CD4-positive, alpha-beta memory T cell (primary cell): ENCODE results near the gene NLRP4. TPM values are rescaled to one million over a fixed set of nuclear protein-coding genes. Genes with fewer than 3 reads are reported as not detected.
"Not testable (repeated sequence)": the region's sequence is repeated elsewhere in the genome, so short reads cannot be mapped to it uniquely, and the experiment has no call there.

Experiments used
- CTCF ChIA-PET: fragments of 350-600 bp; sonication (Branson Sonifier 250); formaldehyde crosslinking; loops from one replicate; lab custom pipeline; 2021; ENCODE audit warnings: inconsistent platforms; ENCODE audit not compliant: partially characterized antibody; lab: Charles Lee
- POLR2A ChIA-PET: fragments of 350-600 bp; sonication (Branson Sonifier 250); formaldehyde crosslinking; loops from one replicate; lab custom pipeline; 2021; ENCODE audit not compliant: partially characterized antibody; lab: Charles Lee
- DNase-seq, 5 donors: peaks; one replicate each; pipeline versions ENCODE4 v3.0.0 to v3.0.0-alpha.2; 2020 to 2022; ENCODE audit warnings: mixed read lengths in 1 of 5
- H3K27ac ChIP-seq: one replicate; pipeline ENCODE4 v1.7.0; 2013; ENCODE audit warnings: low read depth, low read length
- H3K27me3 ChIP-seq: 2 replicates; pipeline ENCODE4 v1.7.0; 2013; ENCODE audit warnings: mild to moderate bottlenecking, low read length, moderate library complexity; ENCODE audit not compliant: insufficient read depth
- H3K36me3 ChIP-seq: 2 replicates; pipeline ENCODE4 v1.7.0; 2013; ENCODE audit warnings: mild to moderate bottlenecking, low read length, moderate library complexity; ENCODE audit not compliant: insufficient read depth
- H3K4me1 ChIP-seq: 2 replicates; pipeline ENCODE4 v1.7.0; 2013; ENCODE audit warnings: mild to moderate bottlenecking, low read length, moderate library complexity; ENCODE audit not compliant: insufficient read depth
- H3K4me3 ChIP-seq, 2 donors: one replicate each; pipeline ENCODE4 v1.7.0; 2013; ENCODE audit warnings: low read length in 2 of 2, mild to moderate bottlenecking in 1 of 2
- H3K9me3 ChIP-seq, 2 donors: one replicate each; pipeline ENCODE4 v1.7.0; 2013; ENCODE audit warnings: low read length in 2 of 2, control low read depth in 1 of 2; ENCODE audit not compliant: control insufficient read depth in 1 of 2
- H3K27ac Mint-ChIP-seq, 7 donors: one replicate each; pipeline ENCODE4 v1.8.0; 2020 to 2021; ENCODE audit warnings: mixed read lengths in 7 of 7, mild to moderate bottlenecking in 6 of 7, inconsistent platforms in 3 of 7, moderate library complexity in 3 of 7
- H3K27me3 Mint-ChIP-seq, 2 donors: one replicate each; pipeline ENCODE4 v1.8.0; 2020 to 2021; ENCODE audit warnings: mixed read lengths in 2 of 2
- H3K36me3 Mint-ChIP-seq, 2 donors: one replicate each; pipeline ENCODE4 v1.8.0; 2020 to 2021; ENCODE audit warnings: mixed read lengths in 2 of 2, inconsistent platforms in 1 of 2, mild to moderate bottlenecking in 1 of 2
- H3K4me1 Mint-ChIP-seq, 4 donors: one replicate each; pipeline ENCODE4 v1.8.0; 2020 to 2021; ENCODE audit warnings: mixed read lengths in 4 of 4, mild to moderate bottlenecking in 1 of 4
- H3K4me3 Mint-ChIP-seq, 8 donors: one replicate each; pipeline ENCODE4 v1.8.0; 2020 to 2021; ENCODE audit warnings: mixed read lengths in 8 of 8, mild to moderate bottlenecking in 7 of 8, moderate library complexity in 6 of 8, inconsistent platforms in 3 of 8
- H3K9me3 Mint-ChIP-seq, 8 donors: one replicate each; pipeline ENCODE4 v1.8.0; 2020 to 2021; ENCODE audit warnings: mixed read lengths in 8 of 8, mild to moderate bottlenecking in 5 of 8, inconsistent platforms in 3 of 8, moderate library complexity in 1 of 8
- intact Hi-C: fragments of 100-400 bp; cut with micrococcal nuclease; formaldehyde crosslinking; loops from one replicate; pipeline ENCODE4 v1.15.1; 2023
- polyA plus RNA-seq, 2 donors: library from polyadenylated mRNA; unstranded; fragments of 300-500 nt; fragmentation: Illumina TruSeq; gene quantifications; one replicate each; pipeline ENCODE4 v1.2.3, GENCODE V29; 2021
- total RNA-seq, 2 experiments: library from RNA; stranded (reverse); gene quantifications; one replicate each; pipeline ENCODE4 v1.2.3, GENCODE V29; 2021

The NLRP4 gene
- total and polyA plus RNA-seq, 4 experiments from 2014 or later = not detected

DNA sequence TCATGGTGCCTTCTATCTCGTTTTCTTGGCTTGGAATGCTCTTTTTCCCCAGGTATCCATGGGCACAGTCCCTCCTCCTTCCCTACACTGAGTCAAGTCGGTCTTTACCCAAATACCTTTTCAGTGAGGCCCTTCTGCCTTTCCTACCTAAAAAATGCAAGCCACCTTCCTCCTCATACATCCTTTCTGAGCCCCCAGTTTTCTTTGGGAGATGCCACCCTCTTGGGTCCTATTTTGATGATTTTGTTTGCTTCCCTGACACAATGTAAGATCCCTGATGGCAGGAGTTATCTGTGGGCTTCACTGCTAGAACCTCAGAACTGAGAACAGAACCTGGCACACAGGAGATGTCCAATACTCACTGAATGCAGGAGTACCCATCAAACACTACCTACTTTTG, 73.5 kb downstream of the NLRP4 start:
- intact Hi-C loops = no loop called here
- ChIA-PET CTCF (no interaction called here), POLR2A (no interaction called here)
- no peaks in the 10 kb centered on the region for H3K36me3 Mint-ChIP-seq
- no peaks in the 10 kb centered on the region for H3K9me3 ChIP-seq
- no peak overlapping the region for H3K27ac Mint-ChIP-seq
- no peaks in the 10 kb centered on the region for H3K27me3 ChIP-seq
- no peak for DNase-seq
- H3K4me1 ChIP-seq = no peaks in the 10 kb centered on the region
- peaks cover 0 to 41% (median 9%) of the 10 kb centered on the region in 8 donors for H3K9me3 Mint-ChIP-seq
- H3K4me3 ChIP-seq = no peak overlapping the region
- no peaks in the 10 kb centered on the region for H3K36me3 ChIP-seq
- no peak overlapping the region for H3K27ac ChIP-seq
- H3K4me3 Mint-ChIP-seq = no peak overlapping the region
- no peaks in the 10 kb centered on the region for H3K4me1 Mint-ChIP-seq
- peaks cover 2 to 15% of the 10 kb centered on the region in 2 donors for H3K27me3 Mint-ChIP-seq

DNA sequence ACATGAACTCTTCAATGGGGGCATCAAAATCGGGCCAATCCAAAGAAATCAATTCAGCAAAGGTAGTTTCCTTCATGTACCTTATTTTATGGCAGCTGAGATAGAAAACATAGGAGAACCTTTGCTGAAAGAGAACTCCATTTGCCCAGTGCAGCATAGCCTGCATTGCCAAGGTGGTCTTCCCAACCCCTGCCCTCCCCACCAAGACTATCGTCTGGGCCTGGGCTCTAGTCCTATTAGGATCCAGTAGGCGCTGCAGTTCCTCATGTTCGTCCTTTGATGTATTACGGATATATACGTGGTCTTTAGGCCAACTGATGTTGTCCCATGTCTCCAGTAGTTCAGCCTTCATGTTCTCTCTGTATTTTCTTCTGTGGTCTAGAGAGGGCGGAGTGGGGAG, 76.6 kb downstream of the NLRP4 start:
- Mint-ChIP-seq H3K27ac (no peak overlapping the region), H3K27me3 (peaks cover 0 to 10% of the 10 kb centered on the region in 2 donors), H3K9me3 (peaks cover 3 to 59% (median 20%) of the 10 kb centered on the region in 8 donors), H3K4me3 (no peak overlapping the region), H3K36me3 (peaks cover 0 to 4% of the 10 kb centered on the region in 2 donors), H3K4me1 (no peaks in the 10 kb centered on the region)
- no peaks in the 10 kb centered on the region for H3K27me3 ChIP-seq
- H3K4me1 ChIP-seq = no peaks in the 10 kb centered on the region
- H3K4me3 ChIP-seq = no peak overlapping the region
- H3K9me3 ChIP-seq = no peaks in the 10 kb centered on the region
- intact Hi-C loops = no loop called here
- H3K36me3 ChIP-seq = no peaks in the 10 kb centered on the region
- CTCF ChIA-PET = no interaction called here
- POLR2A ChIA-PET = no interaction called here
- no peak overlapping the region for H3K27ac ChIP-seq
- no peak for DNase-seq

DNA sequence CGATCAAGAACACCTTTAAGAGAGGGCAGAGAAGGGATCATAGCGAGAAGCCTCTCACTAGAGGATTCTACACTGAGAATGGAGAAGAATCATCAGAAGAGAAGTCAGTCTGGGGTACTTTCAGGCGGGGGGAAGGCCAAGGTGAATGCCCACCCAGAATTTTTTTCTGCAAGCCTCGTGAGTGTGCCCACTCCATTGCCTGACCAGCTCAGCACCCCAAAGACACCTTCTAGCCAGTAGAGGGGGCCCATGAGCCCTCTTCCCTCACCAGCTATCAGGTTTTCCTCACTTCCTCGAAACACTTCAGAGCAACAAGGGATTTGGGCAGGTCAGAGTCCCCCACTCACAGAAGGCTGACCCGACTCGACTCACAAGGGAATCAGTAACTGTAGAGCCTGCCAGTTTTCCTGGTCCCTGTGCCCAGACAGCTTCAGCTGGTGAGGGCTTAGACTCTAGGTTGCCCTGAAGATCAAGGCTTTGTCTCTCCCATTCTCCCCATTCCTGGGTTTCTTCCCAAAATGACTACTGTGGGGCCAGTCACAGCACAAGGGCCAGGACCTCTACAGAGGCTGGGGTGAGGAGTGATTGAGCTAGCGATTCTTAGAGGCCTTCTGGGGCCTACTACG, 77.4 kb downstream of the NLRP4 start:
- no peaks in the 10 kb centered on the region for H3K27me3 ChIP-seq
- H3K9me3 ChIP-seq = no peaks in the 10 kb centered on the region
- Mint-ChIP-seq H3K27ac (no peak overlapping the region), H3K36me3 (peaks cover 0 to 4% of the 10 kb centered on the region in 2 donors), H3K4me3 (peak overlapping the region in 1 of 8 donors; percentile 35), H3K4me1 (no peaks in the 10 kb centered on the region), H3K9me3 (peaks cover 3 to 67% (median 27%) of the 10 kb centered on the region in 8 donors), H3K27me3 (peaks cover 0 to 10% of the 10 kb centered on the region in 2 donors)
- no peaks in the 10 kb centered on the region for H3K4me1 ChIP-seq
- ChIA-PET CTCF (no interaction called here), POLR2A (no interaction called here)
- H3K36me3 ChIP-seq = no peaks in the 10 kb centered on the region
- H3K27ac ChIP-seq = no peak overlapping the region
- intact Hi-C loops = no loop called here
- H3K4me3 ChIP-seq = no peak overlapping the region
- DNase-seq = no peak

DNA sequence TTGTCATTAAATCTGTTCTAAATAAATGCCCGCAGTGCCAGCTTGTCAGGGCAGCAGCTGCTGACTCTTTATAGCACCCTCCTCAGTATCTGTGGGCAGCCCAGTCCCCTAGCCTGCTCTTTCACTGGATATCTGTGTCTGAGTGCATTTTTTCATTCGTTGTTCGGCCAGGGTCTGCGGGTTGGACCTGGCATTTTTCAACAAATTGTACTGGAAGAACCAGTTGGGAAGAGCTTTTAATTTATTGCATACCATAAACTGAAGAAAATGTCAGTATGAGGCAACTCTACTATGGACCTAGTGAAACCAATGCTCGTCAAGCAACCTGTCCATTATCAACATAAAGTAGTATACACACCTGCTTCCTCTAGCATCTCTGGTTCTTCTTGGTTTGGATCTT, 87.2 kb downstream of the NLRP4 start:
- Histone ChIP-seq H3K27ac (no peak overlapping the region), H3K27me3 (no peaks in the 10 kb centered on the region), H3K9me3 (no peaks in the 10 kb centered on the region), H3K4me1 (no peaks in the 10 kb centered on the region), H3K4me3 (no peak overlapping the region), H3K36me3 (no peaks in the 10 kb centered on the region)
- intact Hi-C loops = no loop called here
- POLR2A ChIA-PET = no interaction called here
- H3K4me3 Mint-ChIP-seq = peak overlapping the region in 1 of 8 donors; percentile 13
- H3K27ac Mint-ChIP-seq = no peak overlapping the region
- DNase-seq = no peak
- CTCF ChIA-PET = no interaction called here
- H3K9me3 Mint-ChIP-seq = peaks cover 8 to 62% (median 38%) of the 10 kb centered on the region in 8 donors
- no peaks in the 10 kb centered on the region for H3K4me1 Mint-ChIP-seq
- H3K36me3 Mint-ChIP-seq = no peaks in the 10 kb centered on the region
- peaks cover 0 to 3% of the 10 kb centered on the region in 2 donors for H3K27me3 Mint-ChIP-seq

DNA sequence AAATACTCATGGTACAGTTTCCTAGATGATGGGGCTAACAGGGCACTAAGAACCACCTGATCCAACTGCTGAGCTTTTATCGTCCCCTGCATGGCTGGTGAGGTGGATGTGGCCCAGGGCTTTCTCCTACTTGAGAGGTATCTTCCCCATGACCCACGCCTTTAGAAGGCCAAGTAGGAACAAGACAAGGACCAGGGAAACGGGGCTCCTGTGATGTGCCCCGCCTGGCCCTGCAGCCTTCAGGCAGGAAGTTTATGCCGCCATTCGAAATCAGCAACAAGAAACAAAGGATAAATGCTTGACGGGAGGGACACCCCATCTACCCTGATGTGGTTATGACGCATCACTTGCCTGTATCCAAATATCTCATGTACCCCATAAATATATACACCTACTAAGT, 91.7 kb downstream of the NLRP4 start:
- H3K4me1 ChIP-seq = no peaks in the 10 kb centered on the region
- CTCF ChIA-PET = no interaction called here
- H3K36me3 ChIP-seq = no peaks in the 10 kb centered on the region
- intact Hi-C loops = no loop called here
- H3K27me3 Mint-ChIP-seq = peaks cover 3% of the 10 kb centered on the region in 2 donors
- no peaks in the 10 kb centered on the region for H3K36me3 Mint-ChIP-seq
- no peak overlapping the region for H3K27ac Mint-ChIP-seq
- no peak overlapping the region for H3K27ac ChIP-seq
- no peaks in the 10 kb centered on the region for H3K27me3 ChIP-seq
- no peak overlapping the region for H3K4me3 Mint-ChIP-seq
- no peaks in the 10 kb centered on the region for H3K9me3 ChIP-seq
- no peaks in the 10 kb centered on the region for H3K4me1 Mint-ChIP-seq
- DNase-seq = no peak
- POLR2A ChIA-PET = no interaction called here
- H3K9me3 Mint-ChIP-seq = peaks cover 2 to 41% (median 20%) of the 10 kb centered on the region in 8 donors
- H3K4me3 ChIP-seq = no peak overlapping the region

DNA sequence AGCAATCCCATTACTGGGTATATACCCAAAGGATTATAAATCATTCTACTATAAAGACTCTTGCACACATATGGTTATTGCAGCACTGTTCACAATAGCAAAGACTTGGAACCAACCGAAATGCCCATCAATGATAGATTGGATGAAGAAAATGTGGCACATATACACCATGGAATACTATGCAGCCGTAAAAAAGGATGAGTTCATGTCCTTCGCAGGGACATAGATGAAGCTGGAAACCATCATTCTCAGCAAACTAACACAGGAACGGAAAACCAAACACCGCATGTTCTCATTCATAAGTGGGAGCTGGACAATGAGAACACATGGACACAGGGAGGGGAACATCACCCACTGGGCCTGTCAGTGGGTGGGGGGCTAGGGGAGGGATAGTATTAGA, 92.9 kb downstream of the NLRP4 start:
- H3K4me1 ChIP-seq, CTCF ChIA-PET, H3K9me3 ChIP-seq, H3K27me3 ChIP-seq, POLR2A ChIA-PET, H3K4me3 ChIP-seq, intact Hi-C loops, H3K27ac Mint-ChIP-seq, H3K27me3 Mint-ChIP-seq, DNase-seq, H3K4me1 Mint-ChIP-seq, H3K4me3 Mint-ChIP-seq, H3K27ac ChIP-seq, H3K36me3 Mint-ChIP-seq, H3K36me3 ChIP-seq: not testable (repeated sequence)
- H3K9me3 Mint-ChIP-seq = peaks cover 2 to 40% (median 18%) of the 10 kb centered on the region in 8 donors

DNA sequence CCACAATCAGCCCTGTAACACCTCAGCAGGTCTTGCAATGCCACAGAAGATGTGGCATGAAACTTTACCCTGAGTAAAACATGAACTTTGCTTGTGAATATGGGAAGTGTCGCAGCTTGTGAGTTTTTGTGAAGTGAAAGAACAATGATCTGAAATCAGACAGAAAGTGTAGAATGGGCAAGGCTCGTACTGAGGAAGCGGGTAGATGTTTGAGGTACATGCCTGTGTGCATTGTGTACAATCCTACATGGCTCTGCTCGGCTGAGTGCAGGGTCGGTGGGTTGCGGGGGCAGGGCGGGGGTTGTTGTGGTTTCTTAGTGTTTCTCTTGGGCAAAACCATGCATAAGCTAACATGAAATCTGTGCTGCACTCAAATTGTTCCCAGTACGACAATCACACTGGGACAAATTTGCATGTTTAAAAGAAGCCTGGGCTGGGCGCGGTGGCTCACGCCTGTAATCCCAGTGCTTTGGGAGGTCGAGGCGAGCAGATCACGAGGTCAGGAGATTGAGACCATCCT, 94.7 kb downstream of the NLRP4 start:
- no peak for DNase-seq
- intact Hi-C loops = no loop called here
- no peaks in the 10 kb centered on the region for H3K4me1 ChIP-seq
- peaks cover 0 to 43% (median 15%) of the 10 kb centered on the region in 8 donors for H3K9me3 Mint-ChIP-seq
- H3K36me3 Mint-ChIP-seq = no peaks in the 10 kb centered on the region
- no peak overlapping the region for H3K27ac Mint-ChIP-seq
- CTCF ChIA-PET = interaction anchor here (0.6 kb wide), 1 partner anchor 67 kb away, joined by 3 read pairs; no protein-coding TSS in a partner anchor
- no peaks in the 10 kb centered on the region for H3K36me3 ChIP-seq
- no peaks in the 10 kb centered on the region for H3K27me3 ChIP-seq
- no peaks in the 10 kb centered on the region for H3K4me1 Mint-ChIP-seq
- H3K27ac ChIP-seq = no peak overlapping the region
- no peak overlapping the region for H3K4me3 ChIP-seq
- H3K9me3 ChIP-seq = no peaks in the 10 kb centered on the region
- no peak overlapping the region for H3K4me3 Mint-ChIP-seq
- peaks cover 0 to 3% of the 10 kb centered on the region in 2 donors for H3K27me3 Mint-ChIP-seq
- POLR2A ChIA-PET = no interaction called here
